A375 (cell line): Measurements from ENCODE around the gene ZNF69. TPM values are rescaled to one million over a fixed set of nuclear protein-coding genes. Genes with fewer than 3 reads are reported as not detected.

ENCODE experiments used
- total RNA-seq: library from RNA; depleted of rRNA; stranded (reverse); fragments of >200 nt; shearing (Covaris generic); gene quantifications from 2 replicates; pipeline ENCODE4 v1.2.3, GENCODE V29; 2014; rRNA removed

Gene ZNF69
- total RNA-seq: 6.0 and 6.7 TPM in 2 replicates

DNA sequence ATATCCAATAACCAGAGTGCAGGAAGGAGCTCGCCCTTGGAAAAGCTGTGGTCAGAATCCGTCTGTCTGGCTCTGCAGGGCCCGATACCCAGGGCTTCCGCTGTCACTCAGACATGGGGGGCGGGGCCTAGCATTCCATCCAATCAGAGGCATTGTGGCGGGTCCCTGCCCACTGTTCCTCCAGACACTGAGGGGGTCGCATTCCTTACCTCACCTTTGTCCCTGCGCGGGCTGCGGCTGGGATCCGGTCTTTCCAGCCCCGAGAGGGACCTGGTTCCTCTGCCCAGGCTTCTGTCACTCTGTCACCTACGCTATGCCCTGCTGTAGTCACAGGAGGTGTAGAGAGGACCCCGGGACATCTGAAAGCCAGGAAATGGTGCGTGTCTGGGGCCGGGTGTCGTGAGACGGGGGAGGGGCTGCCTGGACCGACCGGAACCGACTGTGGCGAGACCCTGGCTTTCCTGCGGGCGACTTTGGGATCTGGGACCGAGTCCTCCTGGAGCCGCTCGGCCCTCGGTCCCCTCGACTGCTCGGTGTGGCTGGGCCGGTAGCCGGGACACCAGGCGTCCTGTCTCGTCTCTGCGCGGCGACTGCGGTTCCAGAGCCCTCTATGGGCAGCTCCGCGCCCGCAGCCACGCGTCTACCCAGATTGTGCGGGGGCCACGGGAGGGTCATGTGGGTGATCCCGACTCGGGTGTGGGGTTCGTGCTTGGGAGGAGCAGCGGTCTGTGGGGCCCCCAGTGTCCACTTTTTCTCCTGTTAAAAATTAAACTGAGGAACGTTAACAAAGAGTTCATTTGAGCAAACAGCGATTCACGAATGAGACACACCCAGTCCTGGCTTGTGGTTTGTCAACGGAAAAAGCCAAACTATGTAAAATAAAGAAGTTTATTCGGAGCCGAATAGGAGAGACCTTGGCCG, at the start of gene ZNF69:
TSS of gene ZNF69 (plus strand) at position 172 of the 921 bp plus-strand sequence. CDS start at position 314, 142 bp downstream.

DNA sequence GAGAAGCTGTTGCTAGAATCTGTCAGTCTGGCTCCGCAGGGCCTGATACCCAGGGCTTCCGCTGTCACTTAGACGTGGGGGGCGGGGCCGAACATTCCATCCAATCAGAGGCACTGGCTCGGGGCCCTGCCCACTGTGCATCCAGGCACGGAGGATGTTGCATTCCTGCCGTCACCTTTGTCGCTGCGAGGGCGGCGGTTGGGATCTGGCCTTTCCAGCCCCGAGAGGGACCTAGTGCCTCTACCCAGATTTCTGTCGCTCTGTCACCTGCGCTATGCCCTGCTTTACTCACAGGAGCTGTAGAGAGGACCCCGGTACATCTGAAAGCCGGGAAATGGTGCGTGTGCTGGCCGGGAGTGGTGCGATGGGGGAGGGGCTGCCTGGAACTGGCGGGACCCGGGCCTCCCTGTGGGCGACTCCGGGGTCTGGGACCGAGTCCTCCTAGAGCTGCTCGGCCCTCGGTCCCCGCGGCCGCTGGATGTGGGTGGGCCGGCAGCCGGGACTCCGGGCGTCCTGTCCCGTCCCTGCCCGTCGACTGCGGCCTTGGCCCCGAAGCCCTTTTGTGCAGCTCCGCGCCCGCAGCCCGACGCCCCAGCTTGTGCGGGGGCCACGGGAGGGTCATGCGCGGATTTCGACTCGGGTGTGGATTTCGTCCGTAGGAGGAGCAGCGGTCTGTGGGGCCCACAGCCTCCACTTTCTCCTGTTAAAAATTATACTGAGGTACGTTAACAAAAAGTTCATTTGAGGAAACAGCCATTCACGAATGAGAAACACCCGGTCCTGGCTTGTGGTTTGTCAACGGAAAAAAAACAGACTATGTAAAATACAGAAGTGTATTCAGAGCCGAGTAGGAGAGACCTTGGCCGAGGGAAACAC, 38.8 kb upstream of the ZNF69 start, which contains the start of gene ZNF439:
TSS of gene ZNF439 (plus strand) at position 133 of the 876 bp plus-strand sequence. CDS start at position 275, 142 bp downstream.

GRCh38 chr19:11924886-11925650, 37.5 kb downstream of the ZNF69 start, which contains the start of gene ZNF700:
TSS of gene ZNF700 (plus strand) at chr19:11925107. CDS start at chr19:11925211, 104 bp downstream.

Other genes with a start within 250 kb of the ZNF69 start
- gene ZNF823, start 148.8 kb upstream of the ZNF69 start, total RNA-seq: 0.87 and 1.4 TPM in 2 replicates
- 6.3 and 7.4 TPM in 2 replicates for gene ZNF441, start 120.8 kb upstream of the ZNF69 start, total RNA-seq
- 0.38 and 0.82 TPM in 2 replicates for gene ZNF491, start 89.3 kb upstream of the ZNF69 start, total RNA-seq
- gene ZNF440, start 73.5 kb upstream of the ZNF69 start, total RNA-seq: 8.4 and 12.0 TPM in 2 replicates
- 1.5 and 1.9 TPM in 2 replicates for gene ZNF439, start 39.1 kb upstream of the ZNF69 start, total RNA-seq
- gene ZNF700, start 37.3 kb downstream of the ZNF69 start, total RNA-seq: 7.3 and 11.8 TPM in 2 replicates
- 0.19 and 0.42 TPM in 2 replicates for gene ZNF763, start 77.3 kb downstream of the ZNF69 start, total RNA-seq
- gene ZNF433, start 147.9 kb downstream of the ZNF69 start, total RNA-seq: 1.9 and 6.3 TPM in 2 replicates
- gene ZNF878, start 165.2 kb downstream of the ZNF69 start, total RNA-seq: 0.15 and 0.19 TPM in 2 replicates
- gene ZNF844, start 176.9 kb downstream of the ZNF69 start, total RNA-seq: 3.0 and 3.4 TPM in 2 replicates